ENCODE data around the gene TP53AIP1. TPM values are rescaled to one million over a fixed set of nuclear protein-coding genes. Genes with fewer than 3 reads are reported as not detected.

TP53AIP1 gene
- total RNA-seq, 1 donor from 2014 or later = 0.13 TPM

DNA sequence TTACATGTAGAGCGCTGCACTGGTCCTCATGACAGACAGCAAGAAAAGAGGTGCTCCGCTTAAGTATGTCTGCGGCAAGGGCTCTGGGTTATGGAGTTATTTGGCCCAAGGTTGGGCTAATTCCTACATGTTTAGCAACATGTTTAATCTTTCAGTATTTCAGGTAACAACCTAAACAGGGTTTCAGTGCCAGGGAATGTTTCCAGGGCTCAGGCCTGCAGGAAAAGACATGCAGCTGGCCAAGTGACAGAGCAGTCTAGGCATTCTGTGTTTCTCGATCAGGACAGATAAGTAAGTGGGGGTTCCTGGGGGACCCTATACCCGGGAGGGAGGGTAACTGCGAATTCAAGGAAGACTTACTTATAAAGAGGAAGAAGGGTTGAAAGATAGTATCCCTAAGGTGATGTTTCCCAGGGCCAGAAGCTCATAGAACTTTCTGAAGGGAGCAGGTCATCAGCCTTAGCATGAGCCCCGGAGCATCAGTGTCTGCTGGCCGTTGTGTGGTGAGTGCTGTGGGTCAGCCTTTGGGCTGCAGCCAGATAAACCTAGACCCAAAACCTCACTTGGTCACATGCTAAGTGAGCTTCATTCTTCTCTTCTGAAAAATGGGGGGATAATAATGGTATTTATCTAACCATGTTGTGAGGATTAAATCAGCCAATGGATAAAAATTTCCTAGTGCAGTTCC, 33.1 kb downstream of the TP53AIP1 start:
- Mint-ChIP-seq H3K4me3 (ENCODE audit: unreplicated experiment) (no peak overlapping the region), H3K27me3 (ENCODE audit: unreplicated experiment) (peaks cover 12% of the 10 kb centered on the region), H3K9me3 (ENCODE audit: unreplicated experiment) (no peaks in the 10 kb centered on the region), H3K27ac (ENCODE audit: unreplicated experiment) (no peak overlapping the region), H3K36me3 (ENCODE audit: low read depth, unreplicated experiment) (no peaks in the 10 kb centered on the region), H3K4me1 (ENCODE audit: unreplicated experiment) (peaks cover 4% of the 10 kb centered on the region)
- no peak for DNase-seq (ENCODE audit: low spot score)
- TF ChIP-seq CTCF (IDR thresholded peaks at IDR 0.05; ENCODE audit: unreplicated experiment) = no peak

DNA sequence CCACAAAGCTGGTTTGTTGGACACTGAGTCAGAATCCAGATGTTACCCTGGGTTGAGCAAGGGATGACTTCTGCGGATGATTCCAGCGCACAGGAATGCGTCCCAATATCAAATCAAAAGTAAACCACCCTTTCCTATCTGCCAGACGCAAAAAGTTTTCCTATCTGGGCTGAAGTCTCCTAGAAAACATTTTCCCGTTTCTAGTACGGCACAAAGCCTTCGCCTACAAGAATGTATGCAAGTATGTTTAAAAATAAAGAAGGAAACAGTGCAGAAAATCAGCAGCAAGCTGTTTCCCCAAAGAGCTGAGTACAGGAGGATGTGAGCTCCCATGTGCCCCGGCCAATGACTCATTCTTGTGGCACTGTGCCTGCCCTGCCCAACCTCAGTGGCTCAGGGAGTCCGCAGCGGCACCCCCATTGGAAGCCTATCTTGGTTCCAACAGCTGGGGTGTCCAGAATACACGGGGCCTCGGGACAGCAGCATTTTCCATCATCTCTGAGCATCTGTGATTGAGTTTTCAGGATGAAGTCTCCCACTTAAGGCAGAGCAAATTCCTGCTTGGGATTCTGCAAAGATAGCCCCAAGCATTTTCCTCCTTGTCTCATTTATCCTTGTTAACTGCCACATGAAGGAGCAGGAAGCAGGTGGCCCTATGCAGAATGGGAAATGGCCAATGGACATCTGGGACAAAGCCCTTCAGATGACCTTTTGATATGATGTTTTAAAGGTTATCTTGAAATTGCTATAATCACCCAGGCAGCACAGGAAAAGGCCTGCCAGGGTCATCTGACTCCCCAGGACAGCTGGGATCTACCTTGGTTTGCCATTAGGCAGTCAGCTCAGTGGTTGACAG, 34.1 kb downstream of the TP53AIP1 start:
- H3K9me3 Mint-ChIP-seq (ENCODE audit: unreplicated experiment) = no peaks in the 10 kb centered on the region
- no peaks in the 10 kb centered on the region for H3K36me3 Mint-ChIP-seq (ENCODE audit: low read depth, unreplicated experiment)
- no peak for TF ChIP-seq CTCF (IDR thresholded peaks at IDR 0.05; ENCODE audit: unreplicated experiment)
- peaks cover 19% of the 10 kb centered on the region for H3K27me3 Mint-ChIP-seq (ENCODE audit: unreplicated experiment)
- H3K4me1 Mint-ChIP-seq (ENCODE audit: unreplicated experiment) = peaks cover 12% of the 10 kb centered on the region
- DNase-seq (ENCODE audit: low spot score) = no peak
- no peak overlapping the region for H3K27ac Mint-ChIP-seq (ENCODE audit: unreplicated experiment)
- H3K4me3 Mint-ChIP-seq (ENCODE audit: unreplicated experiment) = no peak overlapping the region

- Mint-ChIP-seq H3K36me3 (ENCODE audit: low read depth, unreplicated experiment) (no peaks in the 10 kb centered on the region), H3K4me3 (ENCODE audit: unreplicated experiment) (no peak overlapping the region), H3K9me3 (ENCODE audit: unreplicated experiment) (no peaks in the 10 kb centered on the region), H3K27me3 (ENCODE audit: unreplicated experiment) (peaks cover 25% of the 10 kb centered on the region), H3K4me1 (ENCODE audit: unreplicated experiment) (peaks cover 23% of the 10 kb centered on the region), H3K27ac (ENCODE audit: unreplicated experiment) (no peak overlapping the region)
- no peak for DNase-seq (ENCODE audit: low spot score)
- no peak for TF ChIP-seq CTCF (IDR thresholded peaks at IDR 0.05; ENCODE audit: unreplicated experiment)
These were observed 35.1 kb downstream of the TP53AIP1 start for GRCh38 chr11:128907585-128907984.

- TF ChIP-seq CTCF (IDR thresholded peaks at IDR 0.05; ENCODE audit: unreplicated experiment) = peak; percentile 49
- H3K27ac Mint-ChIP-seq (ENCODE audit: unreplicated experiment) = no peak overlapping the region
- no peak for DNase-seq (ENCODE audit: low spot score)
- H3K4me1 Mint-ChIP-seq (ENCODE audit: unreplicated experiment) = peaks cover 34% of the 10 kb centered on the region
- H3K36me3 Mint-ChIP-seq (ENCODE audit: low read depth, unreplicated experiment) = no peaks in the 10 kb centered on the region
- H3K27me3 Mint-ChIP-seq (ENCODE audit: unreplicated experiment) = peaks cover 28% of the 10 kb centered on the region
- H3K4me3 Mint-ChIP-seq (ENCODE audit: unreplicated experiment) = peak overlapping the region; percentile 37
- H3K9me3 Mint-ChIP-seq (ENCODE audit: unreplicated experiment) = no peaks in the 10 kb centered on the region
These were observed 36.3 kb downstream of the TP53AIP1 start for GRCh38 chr11:128906185-128907050.
